Adrenal gland (tissue), 12 donors: ENCODE measurements around the gene RSPO3. TPM values are rescaled to one million over a fixed set of nuclear protein-coding genes. Genes with fewer than 3 reads are reported as not detected.
"Not testable (repeated sequence)": the region's sequence is repeated elsewhere in the genome, so short reads cannot be mapped to it uniquely, and the experiment has no call there.

Source experiments
- DNase-seq, 7 donors: peaks; one replicate each; pipeline ENCODE4 v3.0.0-alpha.2; 2019 to 2020
- H3K27ac ChIP-seq, 5 donors: fragments of 200-600 bp; sonication (generic) in 4 of 5; 1 replicate in 3 of 5; 2 replicates in 2 of 5; pipeline versions ENCODE4 v1.5.1 to v1.8.0; 2016 to 2020; ENCODE audit warnings: mild to moderate bottlenecking in 1 of 5
- H3K27me3 ChIP-seq: fragments of 200-600 bp; 2 replicates; pipeline ENCODE4 v1.8.0; 2021
- H3K36me3 ChIP-seq, 2 donors: fragments of 200-600 bp; replicated peaks in 1 of 2; 1 replicate in 1 of 2; 2 replicates in 1 of 2; pipeline versions ENCODE4 v1.5.1 to v1.8.0; 2018 to 2022
- H3K4me1 ChIP-seq, 2 donors: fragments of 200-600 bp; replicated peaks in 1 of 2; 1 replicate in 1 of 2; 2 replicates in 1 of 2; pipeline versions ENCODE4 v1.5.1 to v1.8.0; 2018 to 2021
- H3K4me3 ChIP-seq, 4 donors: fragments of 200-600 bp; sonication (generic) in 3 of 4; one replicate each; pipeline ENCODE4 v1.5.1; 2016 to 2018
- H3K9me3 ChIP-seq, 3 donors: fragments of 200-600 bp; sonication (generic) in 1 of 3; replicated peaks in 1 of 3; 1 replicate in 2 of 3; 2 replicates in 1 of 3; pipeline versions ENCODE4 v1.5.1 to v1.8.0; 2016 to 2021
- CTCF ChIP-seq, 6 experiments: fragments of 450-650 bp in 4 of 6; fragments of 200-600 bp in 2 of 6; sonication (generic) in 1 of 6; IDR thresholded peaks; 1 replicate in 5 of 6; 2 replicates in 1 of 6; pipeline versions ENCODE4 v1.5.1 to v1.8.0; 2016 to 2021; ENCODE audit warnings: antibody characterized with exemption in 6 of 6, mild to moderate bottlenecking in 2 of 6, moderate library complexity in 1 of 6
- POLR2A ChIP-seq, 2 donors: fragments of 450-650 bp; IDR thresholded peaks; one replicate each; pipeline ENCODE4 v1.6.1; 2017; ENCODE audit warnings: antibody characterized with exemption in 2 of 2, mild to moderate bottlenecking in 2 of 2, moderate library complexity in 1 of 2
- WGBS, 4 donors: extraction: QIAGEN DNeasy Blood & Tissue Kit in 2 of 4; methylation state at CpG; one replicate each; pipeline versions ENCODE4 v1.1.5 to v1.1.7; 2013 to 2017; 5-methylcytosine and 5-hydroxymethylcytosine counted together
- intact Hi-C, 2 donors: fragments of 100-400 bp; cut with DNase I; formaldehyde crosslinking; loops; one replicate each; pipeline versions ENCODE4 v1.14.1 to v1.15.0; 2022 to 2023
- polyA plus RNA-seq, 3 donors: library from polyadenylated mRNA; stranded (reverse); fragments of 200-250 nt in 2 of 3; fragments of 350-450 nt in 1 of 3; fragmentation: Illumina TruSeq in 1 of 3; extraction: RNeasy Lipid Tissue Mini Kit (QIAGEN cat#74804) in 1 of 3; gene quantifications; one replicate each; pipeline ENCODE4 v1.2.3, GENCODE V29; 2013 to 2014
- total RNA-seq, 9 donors: library from RNA; depleted of rRNA in 4 of 9; stranded (reverse); fragments of >200 nt in 4 of 9; fragments of 120-200 nt in 1 of 9; fragmentation: NEBNext Ultra II Directional in 1 of 9; extraction: Animal tissue kit (Norgen Biotek cat#: 25700) in 1 of 9; gene quantifications; one replicate each; pipeline versions ENCODE4 v1.1.0 to v1.2.4, GENCODE V29; 2013 to 2023
- donor health status: healthy with polysubstance abuse.
- donor health status: Bipolar disorder and iron deficiency.
- donor health status: DM: yes; HTN: yes; CAD: no.
- donor health status: DM: no; HTN: no; CAD: no.
- donor health status: DM: no; HTN: no; CAD: no.
- donor health status: DM: yes; HTN: yes; CAD: no.

The RSPO3 gene
- total and polyA plus RNA-seq, 12 donors: 3.2 to 36.5 (median 15.4) TPM

GRCh38 chr6:127225497-127225896, 107.0 kb downstream of the RSPO3 start:
- Histone ChIP-seq H3K27ac (no peak overlapping the region), H3K4me3 (no peak overlapping the region), H3K9me3 (no peaks in the 10 kb centered on the region), H3K27me3 (no peaks in the 10 kb centered on the region), H3K36me3 (no peaks in the 10 kb centered on the region), H3K4me1 (no peaks in the 10 kb centered on the region)
- DNase-seq: no peak
- WGBS, 4 donors: 47 to 64% (median 60%) methylated on average over 1 of the region's 1 CpG
- TF ChIP-seq POLR2A (IDR thresholded peaks at IDR 0.05) (no peak), CTCF (IDR thresholded peaks at IDR 0.05) (no peak)
- intact Hi-C loops: no loop called here

- H3K36me3 ChIP-seq, intact Hi-C loops, H3K4me1 ChIP-seq, H3K27ac ChIP-seq, H3K4me3 ChIP-seq, H3K27me3 ChIP-seq, DNase-seq, H3K9me3 ChIP-seq: not testable (repeated sequence)
- WGBS, 4 donors: 56 to 84% (median 66%) methylated on average over 3 of the region's 3 CpGs
Observed at GRCh38 chr6:127233819-127234218, 115.3 kb downstream of the RSPO3 start.

GRCh38 chr6:127243501-127243900, 125.0 kb downstream of the RSPO3 start:
- Histone ChIP-seq H3K27me3 (no peaks in the 10 kb centered on the region), H3K27ac (no peak overlapping the region), H3K9me3 (no peaks in the 10 kb centered on the region), H3K4me1 (no peaks in the 10 kb centered on the region), H3K4me3 (no peak overlapping the region), H3K36me3 (no peaks in the 10 kb centered on the region)
- TF ChIP-seq POLR2A (IDR thresholded peaks at IDR 0.05): no peak
- TF ChIP-seq CTCF (IDR thresholded peaks at IDR 0.05): no peak
- 82 to 86% (median 85%) methylated on average over 1 of the region's 1 CpG for WGBS, 4 donors
- intact Hi-C loops: no loop called here
- DNase-seq: no peak

Other genes starting within 250 kb of the RSPO3 start
- gene RNF146, start 148.2 kb downstream of the RSPO3 start, total RNA-seq: 10 to 100 TPM; 25.6 to 59.3 (median 43.3) TPM
- 10 to 100 TPM; 36.4 to 47.9 (median 47.8) TPM for gene RNF146, start 148.2 kb downstream of the RSPO3 start, polyA plus RNA-seq
- 10 to 100 TPM; 29.6 to 98.7 (median 40.5) TPM for gene ECHDC1, start 224.9 kb downstream of the RSPO3 start, total RNA-seq
- 10 to 100 TPM; 25.0 to 77.4 (median 26.4) TPM for gene ECHDC1, start 224.9 kb downstream of the RSPO3 start, polyA plus RNA-seq